Brain microvascular endothelial cell (primary cell): ENCODE data around the gene SFTPB.

Source experiments
- DNase-seq: peaks from one replicate; pipeline ENCODE4 v3.0.0-alpha.2; 2020
- H3K27ac ChIP-seq: fragments of 250-450 bp; sonication (Bioruptor Pico); 2 replicates; pipeline ENCODE4 v1.5.1; 2020; ENCODE audit warnings: mild to moderate bottlenecking, moderate library complexity
- H3K27me3 ChIP-seq: fragments of 250-450 bp; sonication (Bioruptor Pico); replicated peaks from 2 replicates; pipeline ENCODE4 v1.5.1; 2020; ENCODE audit warnings: mild to moderate bottlenecking
- H3K36me3 ChIP-seq: fragments of 250-450 bp; sonication (Bioruptor Pico); replicated peaks from 2 replicates; pipeline ENCODE4 v1.5.1; 2020; ENCODE audit warnings: mild to moderate bottlenecking
- H3K4me3 ChIP-seq: 2 replicates; pipeline ENCODE4 v1.5.1; 2011; ENCODE audit warnings: low read depth, mild to moderate bottlenecking, control low read depth, low read length, moderate library complexity
- in situ Hi-C: cut with HindIII; loops from 2 replicates; pipeline ENCODE4 v1.10.0; 2017; ENCODE audit warnings: low sequenced_read_pairs, low pct_ligation_motif_present
- TF ChIP-seq, protein P1 (sequence below): IDR thresholded peaks from 2 replicates; pipeline ENCODE4 v1.5.1; 2011; ENCODE audit warnings: low read depth, mild to moderate bottlenecking, moderate library complexity, low read length, control low read depth, inconsistent platforms; ENCODE audit errors: missing control alignments

The SFTPB gene

DNA sequence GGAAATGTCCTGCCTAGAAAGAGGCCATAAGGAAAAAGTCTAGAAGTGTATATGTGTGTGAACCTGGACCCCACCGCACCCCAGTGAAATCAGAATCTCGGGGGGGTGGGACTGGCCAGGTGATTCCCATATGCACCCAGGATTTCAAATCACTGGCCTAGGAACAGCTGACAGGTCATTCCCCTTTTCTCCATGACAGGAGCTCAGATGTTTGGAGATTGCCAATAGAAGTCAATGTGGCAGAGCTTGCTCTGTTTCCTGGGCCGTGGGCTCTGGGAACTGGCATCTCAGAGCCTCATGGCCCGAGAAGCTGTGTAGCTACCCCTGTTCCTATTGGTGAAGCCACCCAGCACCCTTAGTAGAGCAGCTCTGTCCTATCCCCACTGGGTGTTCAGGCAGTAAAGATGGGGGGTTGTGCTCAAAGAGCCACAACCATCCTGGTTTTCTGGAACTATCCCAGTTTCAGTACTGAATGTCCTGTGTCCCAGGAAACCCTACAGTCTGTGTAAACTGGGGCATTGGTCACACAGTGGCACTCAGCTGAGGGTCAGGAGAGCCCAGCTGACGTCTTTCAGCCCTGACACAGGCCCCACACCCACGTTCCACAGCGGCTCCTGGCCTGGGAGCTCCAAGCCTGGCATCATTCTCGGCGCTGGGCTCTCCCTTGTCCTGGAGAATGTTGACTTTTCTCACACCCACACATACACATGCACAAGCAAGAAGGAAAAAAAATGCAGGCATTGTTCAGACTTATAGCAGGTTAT, 45.0 kb upstream of the SFTPB start:
- in situ Hi-C loops = loop anchor here (25.0 kb wide), 1 partner anchor 99 kb away; no protein-coding TSS in a partner anchor
- TF ChIP-seq, protein P1, sequence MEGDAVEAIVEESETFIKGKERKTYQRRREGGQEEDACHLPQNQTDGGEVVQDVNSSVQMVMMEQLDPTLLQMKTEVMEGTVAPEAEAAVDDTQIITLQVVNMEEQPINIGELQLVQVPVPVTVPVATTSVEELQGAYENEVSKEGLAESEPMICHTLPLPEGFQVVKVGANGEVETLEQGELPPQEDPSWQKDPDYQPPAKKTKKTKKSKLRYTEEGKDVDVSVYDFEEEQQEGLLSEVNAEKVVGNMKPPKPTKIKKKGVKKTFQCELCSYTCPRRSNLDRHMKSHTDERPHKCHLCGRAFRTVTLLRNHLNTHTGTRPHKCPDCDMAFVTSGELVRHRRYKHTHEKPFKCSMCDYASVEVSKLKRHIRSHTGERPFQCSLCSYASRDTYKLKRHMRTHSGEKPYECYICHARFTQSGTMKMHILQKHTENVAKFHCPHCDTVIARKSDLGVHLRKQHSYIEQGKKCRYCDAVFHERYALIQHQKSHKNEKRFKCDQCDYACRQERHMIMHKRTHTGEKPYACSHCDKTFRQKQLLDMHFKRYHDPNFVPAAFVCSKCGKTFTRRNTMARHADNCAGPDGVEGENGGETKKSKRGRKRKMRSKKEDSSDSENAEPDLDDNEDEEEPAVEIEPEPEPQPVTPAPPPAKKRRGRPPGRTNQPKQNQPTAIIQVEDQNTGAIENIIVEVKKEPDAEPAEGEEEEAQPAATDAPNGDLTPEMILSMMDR = no peak
- Histone ChIP-seq H3K4me3 (no peak overlapping the region), H3K36me3 (no peaks in the 10 kb centered on the region), H3K27ac (no peak overlapping the region), H3K27me3 (no peaks in the 10 kb centered on the region)
- DNase-seq = peak; percentile 82

DNA sequence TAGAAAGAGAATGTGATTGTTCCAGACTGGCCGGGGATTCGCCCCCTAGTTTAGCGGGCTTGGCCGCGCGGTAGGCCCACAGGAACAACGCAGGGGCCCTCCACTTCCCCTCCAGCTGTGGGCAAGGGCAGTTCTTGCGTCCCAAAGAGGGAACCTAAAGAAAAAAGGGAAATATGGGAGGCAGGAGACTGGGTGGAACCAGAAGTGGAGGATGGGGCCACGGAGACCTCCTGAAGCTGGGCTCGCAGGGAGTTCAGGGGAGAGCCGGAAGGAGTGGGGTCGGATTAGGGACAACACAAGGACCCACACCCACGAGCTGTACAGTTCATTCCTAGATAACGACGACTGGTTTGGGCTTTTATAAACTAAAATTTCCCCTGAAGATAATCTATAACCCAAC, 44.3 kb upstream of the SFTPB start:
- H3K27me3 ChIP-seq = no peaks in the 10 kb centered on the region
- no peak for DNase-seq
- H3K27ac ChIP-seq = no peak overlapping the region
- in situ Hi-C loops = loop anchor here (25.0 kb wide), 1 partner anchor 100 kb away; no protein-coding TSS in a partner anchor
- TF ChIP-seq, protein P1 = no peak
- H3K36me3 ChIP-seq = no peaks in the 10 kb centered on the region
- H3K4me3 ChIP-seq = no peak overlapping the region

DNA sequence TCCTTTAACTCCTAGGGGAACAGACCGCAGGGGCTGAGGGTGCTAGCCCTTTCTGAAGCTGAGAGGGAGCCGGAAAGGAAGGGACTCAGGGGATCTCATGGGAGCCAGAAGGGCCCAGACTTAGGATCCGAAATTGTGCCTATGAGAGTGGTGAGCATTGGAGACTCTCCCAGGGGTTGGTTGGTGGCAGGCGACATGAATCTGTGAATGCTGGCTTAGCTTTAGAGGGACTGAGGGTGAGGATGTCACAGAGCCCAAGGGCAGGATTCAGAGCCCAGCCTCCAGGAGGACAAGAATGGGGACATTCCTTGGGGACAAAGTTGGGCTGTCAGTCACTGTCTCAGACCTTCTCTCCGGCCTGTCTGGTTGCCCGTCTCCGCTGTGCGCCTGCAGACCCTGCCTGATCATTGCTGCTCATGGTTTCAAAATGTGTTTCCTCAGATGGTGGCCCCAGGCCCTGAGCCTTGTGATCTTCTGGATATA, 43.6 kb upstream of the SFTPB start:
- H3K27ac ChIP-seq = no peak overlapping the region
- TF ChIP-seq, protein P1 = no peak
- in situ Hi-C loops = loop anchor here (25.0 kb wide), 1 partner anchor 101 kb away; no protein-coding TSS in a partner anchor
- no peak for DNase-seq
- H3K27me3 ChIP-seq = no peaks in the 10 kb centered on the region
- no peaks in the 10 kb centered on the region for H3K36me3 ChIP-seq
- H3K4me3 ChIP-seq = no peak overlapping the region

DNA sequence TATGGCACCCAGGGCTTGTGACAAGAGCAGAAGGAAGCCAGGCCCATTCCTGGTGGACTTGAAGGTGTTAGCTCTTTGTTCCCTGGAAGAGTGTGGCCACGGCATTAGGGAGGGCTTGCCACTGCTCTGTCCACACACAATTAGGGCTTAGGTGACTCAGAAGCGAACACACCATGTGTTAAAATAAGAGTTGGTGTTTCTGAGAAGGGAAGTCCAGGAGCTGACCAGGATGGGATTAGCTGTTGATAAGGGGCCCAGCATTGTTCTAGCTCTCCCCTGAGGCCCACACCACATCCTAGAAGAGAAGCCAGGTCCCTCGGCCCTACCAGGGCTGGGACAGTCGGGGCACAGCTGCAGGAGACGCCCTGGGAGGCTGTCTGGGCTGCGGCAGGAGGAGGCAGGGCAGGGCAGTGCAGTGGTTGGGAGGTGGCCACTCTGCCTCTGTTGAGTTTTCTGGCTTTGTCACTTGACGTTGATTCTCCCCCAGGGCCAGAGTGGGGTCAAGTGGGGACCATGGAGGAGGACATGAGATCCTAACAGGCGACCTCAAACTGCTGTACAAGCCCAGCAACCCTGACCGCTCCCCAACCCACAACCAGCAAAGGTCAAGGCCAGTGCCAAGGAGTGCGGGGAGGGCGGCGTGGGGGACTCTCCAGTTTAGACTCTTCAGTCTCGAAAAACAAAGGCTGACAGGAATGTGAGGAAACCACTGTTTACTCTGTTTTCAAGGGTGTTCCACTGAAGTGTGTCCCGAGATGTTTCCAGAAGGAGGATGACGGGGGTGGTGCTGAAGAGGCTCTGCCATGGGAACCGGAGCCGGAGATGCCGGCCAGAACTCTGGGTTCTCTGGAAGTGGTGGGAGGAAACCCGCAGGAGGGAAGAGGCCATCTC, 42.9 kb upstream of the SFTPB start:
- Histone ChIP-seq H3K27ac (no peak overlapping the region), H3K4me3 (no peak overlapping the region), H3K27me3 (no peaks in the 10 kb centered on the region), H3K36me3 (no peaks in the 10 kb centered on the region)
- no peak for DNase-seq
- TF ChIP-seq, protein P1 = no peak
- in situ Hi-C loops = loop anchor here (25.0 kb wide), 1 partner anchor 101 kb away; no protein-coding TSS in a partner anchor

DNA sequence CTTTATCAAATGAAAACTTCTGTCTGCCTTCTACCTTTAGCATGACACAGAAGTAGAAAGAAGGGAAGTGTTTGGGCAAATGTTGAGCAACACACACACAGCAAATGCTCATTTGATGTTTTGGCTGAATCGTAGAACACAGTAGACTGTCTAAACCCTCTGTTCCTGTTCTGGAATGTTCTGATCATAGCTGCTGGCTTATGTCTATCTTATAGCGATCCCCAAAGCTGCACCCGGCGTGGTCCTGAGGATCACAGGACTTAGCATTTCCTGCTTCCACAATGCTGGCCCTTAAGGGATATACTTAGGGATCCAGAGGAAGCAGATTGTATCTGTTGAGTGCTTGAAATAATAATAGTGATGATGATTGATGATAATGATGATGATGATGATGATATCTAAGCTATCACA, 41.4 kb upstream of the SFTPB start:
- in situ Hi-C loops = loop anchor here (25.0 kb wide), 1 partner anchor 103 kb away; no protein-coding TSS in a partner anchor
- no peak overlapping the region for H3K27ac ChIP-seq
- TF ChIP-seq, protein P1 = no peak
- no peak overlapping the region for H3K4me3 ChIP-seq
- no peaks in the 10 kb centered on the region for H3K27me3 ChIP-seq
- no peak for DNase-seq
- no peaks in the 10 kb centered on the region for H3K36me3 ChIP-seq
